RPMI7951 (cell line): ENCODE data around the gene MAP2K7. TPM values are rescaled to one million over a fixed set of nuclear protein-coding genes. Genes with fewer than 3 reads are reported as not detected.

Source experiments
- DNase-seq: peaks from one replicate; pipeline ENCODE4 v3.0.0-alpha.2; 2012; ENCODE audit warnings: low read depth
- total RNA-seq: library from RNA; depleted of rRNA; stranded (reverse); fragments of >200 nt; shearing (Covaris generic); gene quantifications from 2 replicates; pipeline ENCODE4 v1.2.3, GENCODE V29; 2014; rRNA removed

MAP2K7 gene
- total RNA-seq, 1 experiment from 2014 or later, result 5.0 TPM

GRCh38 chr19:7962644-7963268 lies 59.1 kb downstream of the MAP2K7 start:
- no peak for DNase-seq

- no peak for DNase-seq
Measured at GRCh38 chr19:7963566-7963965, 59.9 kb downstream of the MAP2K7 start.

Other genes starting within 250 kb of the MAP2K7 start
- not detected in 2 replicates for gene RETN, start 234.8 kb upstream of the MAP2K7 start, total RNA-seq
- gene MCEMP1, start 226.8 kb upstream of the MAP2K7 start, total RNA-seq, result not detected in 2 replicates
- gene TRAPPC5, start 223.0 kb upstream of the MAP2K7 start, total RNA-seq, result 52.6 and 61.5 TPM in 2 replicates
- not detected in 2 replicates for gene FCER2, start 201.7 kb upstream of the MAP2K7 start, total RNA-seq
- not detected in 2 replicates for gene CLEC4G, start 171.8 kb upstream of the MAP2K7 start, total RNA-seq
- not detected in 2 replicates for gene CD209, start 156.3 kb upstream of the MAP2K7 start, total RNA-seq
- not detected in 2 replicates for gene CLEC4M, start 140.6 kb upstream of the MAP2K7 start, total RNA-seq
- gene EVI5L, start 73.7 kb upstream of the MAP2K7 start, total RNA-seq, result 6.8 and 8.1 TPM in 2 replicates
- gene PRR36, start 29.5 kb upstream of the MAP2K7 start, total RNA-seq, result not detected in 2 replicates
- 5.2 and 7.3 TPM in 2 replicates for gene LRRC8E, start 15.4 kb upstream of the MAP2K7 start, total RNA-seq
- 0.36 and 2.1 TPM in 2 replicates for gene TGFBR3L, start 11.0 kb downstream of the MAP2K7 start, total RNA-seq
- 27.1 and 27.5 TPM in 2 replicates for gene SNAPC2, start 16.5 kb downstream of the MAP2K7 start, total RNA-seq
- gene CTXN1, start 22.3 kb downstream of the MAP2K7 start, total RNA-seq, result 1.2 and 2.6 TPM in 2 replicates
- gene TIMM44, start 39.8 kb downstream of the MAP2K7 start, total RNA-seq, result 35.7 and 77.2 TPM in 2 replicates
- 31.8 and 39.0 TPM in 2 replicates for gene ELAVL1, start 101.8 kb downstream of the MAP2K7 start, total RNA-seq
- not detected in 2 replicates for gene CCL25, start 148.9 kb downstream of the MAP2K7 start, total RNA-seq
- gene FBN3, start 245.7 kb downstream of the MAP2K7 start, total RNA-seq, result not detected in 2 replicates